Peyer's patch (tissue), 4 donors: ENCODE results near the gene NBPF19.
"Not testable (repeated sequence)": the region's sequence is repeated elsewhere in the genome, so short reads cannot be mapped to it uniquely, and the experiment has no call there.

Source experiments
- POLR2A ChIP-seq, 2 donors: fragments of 450-650 bp; IDR thresholded peaks; one replicate each; pipeline ENCODE4 v1.5.1; 2017; ENCODE audit warnings: antibody characterized with exemption in 2 of 2, mild to moderate bottlenecking in 2 of 2, moderate library complexity in 2 of 2
- TF ChIP-seq, protein P1 (sequence below), 6 experiments: fragments of 450-650 bp in 4 of 6; fragments of 200-600 bp in 2 of 6; sonication (generic) in 1 of 6; IDR thresholded peaks; one replicate each; pipeline ENCODE4 v1.5.1; 2017 to 2019; ENCODE audit warnings: antibody characterized with exemption in 6 of 6, mild to moderate bottlenecking in 3 of 6, moderate library complexity in 1 of 6

- not testable (repeated sequence) for TF ChIP-seq POLR2A (IDR thresholded peaks at IDR 0.05)
- TF ChIP-seq, protein P1, sequence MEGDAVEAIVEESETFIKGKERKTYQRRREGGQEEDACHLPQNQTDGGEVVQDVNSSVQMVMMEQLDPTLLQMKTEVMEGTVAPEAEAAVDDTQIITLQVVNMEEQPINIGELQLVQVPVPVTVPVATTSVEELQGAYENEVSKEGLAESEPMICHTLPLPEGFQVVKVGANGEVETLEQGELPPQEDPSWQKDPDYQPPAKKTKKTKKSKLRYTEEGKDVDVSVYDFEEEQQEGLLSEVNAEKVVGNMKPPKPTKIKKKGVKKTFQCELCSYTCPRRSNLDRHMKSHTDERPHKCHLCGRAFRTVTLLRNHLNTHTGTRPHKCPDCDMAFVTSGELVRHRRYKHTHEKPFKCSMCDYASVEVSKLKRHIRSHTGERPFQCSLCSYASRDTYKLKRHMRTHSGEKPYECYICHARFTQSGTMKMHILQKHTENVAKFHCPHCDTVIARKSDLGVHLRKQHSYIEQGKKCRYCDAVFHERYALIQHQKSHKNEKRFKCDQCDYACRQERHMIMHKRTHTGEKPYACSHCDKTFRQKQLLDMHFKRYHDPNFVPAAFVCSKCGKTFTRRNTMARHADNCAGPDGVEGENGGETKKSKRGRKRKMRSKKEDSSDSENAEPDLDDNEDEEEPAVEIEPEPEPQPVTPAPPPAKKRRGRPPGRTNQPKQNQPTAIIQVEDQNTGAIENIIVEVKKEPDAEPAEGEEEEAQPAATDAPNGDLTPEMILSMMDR (IDR thresholded peaks at IDR 0.05) = not testable (repeated sequence)
These were observed 97.9 kb downstream of the NBPF19 start for GRCh38 chr1:149572763-149573162.
